Mucosa of stomach (tissue), 1 donor: Measurements from ENCODE around the gene NATD1.

Source experiments
- H3K27me3 ChIP-seq: one replicate; pipeline ENCODE4 v1.7.0; 2013; ENCODE audit warnings: mild to moderate bottlenecking, low read length; ENCODE audit not compliant: control insufficient read depth, insufficient read depth
- H3K36me3 ChIP-seq: one replicate; pipeline ENCODE4 v1.7.0; 2013; ENCODE audit warnings: low read length; ENCODE audit not compliant: control insufficient read depth, insufficient read depth
- H3K4me1 ChIP-seq: one replicate; pipeline ENCODE4 v1.7.0; 2013; ENCODE audit warnings: mild to moderate bottlenecking, low read length; ENCODE audit not compliant: control insufficient read depth, insufficient read depth
- H3K4me3 ChIP-seq: one replicate; pipeline ENCODE4 v1.7.0; 2013; ENCODE audit warnings: low read length
- H3K9ac ChIP-seq: one replicate; pipeline ENCODE4 v1.7.0; 2013; ENCODE audit warnings: mild to moderate bottlenecking, low read length, moderate library complexity
- H3K9me3 ChIP-seq: one replicate; pipeline ENCODE4 v1.7.0; 2013; ENCODE audit warnings: mild to moderate bottlenecking, low read length, moderate library complexity; ENCODE audit not compliant: control insufficient read depth
- donor health status: Pancreatic carcinoma.

Gene NATD1

GRCh38 chr17:21246698-21247097 lies 6.5 kb downstream of the NATD1 start:
- Histone ChIP-seq H3K4me1 (no peaks in the 10 kb centered on the region), H3K9ac (no peak overlapping the region)

GRCh38 chr17:21245639-21246084 lies 7.5 kb downstream of the NATD1 start:
- H3K4me1 ChIP-seq, result no peaks in the 10 kb centered on the region
- no peaks in the 10 kb centered on the region for H3K36me3 ChIP-seq
- no peaks in the 10 kb centered on the region for H3K27me3 ChIP-seq
- H3K9ac ChIP-seq, result no peak overlapping the region
- no peaks in the 10 kb centered on the region for H3K9me3 ChIP-seq
- no peak overlapping the region for H3K4me3 ChIP-seq

More at GRCh38 chr17:21246698-21247097, 6.5 kb downstream of the NATD1 start:
- H3K9me3 ChIP-seq, result no peaks in the 10 kb centered on the region
- H3K27me3 ChIP-seq, result no peaks in the 10 kb centered on the region
- no peak overlapping the region for H3K4me3 ChIP-seq
- no peaks in the 10 kb centered on the region for H3K36me3 ChIP-seq

GRCh38 chr17:21243516-21244303 lies 9.5 kb downstream of the NATD1 start:
- H3K4me3 ChIP-seq, result no peak overlapping the region
- H3K4me1 ChIP-seq, result no peaks in the 10 kb centered on the region
- H3K36me3 ChIP-seq, result no peaks in the 10 kb centered on the region
- H3K27me3 ChIP-seq, result no peaks in the 10 kb centered on the region
- no peak overlapping the region for H3K9ac ChIP-seq
- no peaks in the 10 kb centered on the region for H3K9me3 ChIP-seq

- H3K9ac ChIP-seq, result no peak overlapping the region
- no peaks in the 10 kb centered on the region for H3K27me3 ChIP-seq
- no peak overlapping the region for H3K4me3 ChIP-seq
- no peaks in the 10 kb centered on the region for H3K4me1 ChIP-seq
- no peaks in the 10 kb centered on the region for H3K9me3 ChIP-seq
- H3K36me3 ChIP-seq, result no peaks in the 10 kb centered on the region
Observed at GRCh38 chr17:21242780-21243515, 10.3 kb downstream of the NATD1 start.

- Histone ChIP-seq H3K9ac (no peak overlapping the region), H3K4me3 (no peak overlapping the region), H3K36me3 (no peaks in the 10 kb centered on the region), H3K9me3 (no peaks in the 10 kb centered on the region), H3K27me3 (no peaks in the 10 kb centered on the region), H3K4me1 (no peaks in the 10 kb centered on the region)
Observed at GRCh38 chr17:21242026-21242697, 11.0 kb downstream of the NATD1 start.

- no peak overlapping the region for H3K4me3 ChIP-seq
- no peaks in the 10 kb centered on the region for H3K36me3 ChIP-seq
- no peaks in the 10 kb centered on the region for H3K27me3 ChIP-seq
- no peaks in the 10 kb centered on the region for H3K9me3 ChIP-seq
- H3K9ac ChIP-seq, result no peak overlapping the region
- no peaks in the 10 kb centered on the region for H3K4me1 ChIP-seq
Observed at GRCh38 chr17:21241564-21241963, 11.6 kb downstream of the NATD1 start.

GRCh38 chr17:21240369-21241055 lies 12.7 kb downstream of the NATD1 start:
- no peaks in the 10 kb centered on the region for H3K27me3 ChIP-seq
- H3K9ac ChIP-seq, result no peak overlapping the region
- H3K36me3 ChIP-seq, result no peaks in the 10 kb centered on the region
- no peak overlapping the region for H3K4me3 ChIP-seq
- no peaks in the 10 kb centered on the region for H3K4me1 ChIP-seq
- H3K9me3 ChIP-seq, result no peaks in the 10 kb centered on the region

GRCh38 chr17:21239680-21240368 lies 13.4 kb downstream of the NATD1 start:
- no peaks in the 10 kb centered on the region for H3K4me1 ChIP-seq
- no peaks in the 10 kb centered on the region for H3K9me3 ChIP-seq
- no peaks in the 10 kb centered on the region for H3K36me3 ChIP-seq
- no peak overlapping the region for H3K4me3 ChIP-seq
- no peak overlapping the region for H3K9ac ChIP-seq
- H3K27me3 ChIP-seq, result no peaks in the 10 kb centered on the region

- H3K4me1 ChIP-seq, result no peaks in the 10 kb centered on the region
- no peaks in the 10 kb centered on the region for H3K27me3 ChIP-seq
- no peak overlapping the region for H3K4me3 ChIP-seq
- no peak overlapping the region for H3K9ac ChIP-seq
- H3K36me3 ChIP-seq, result no peaks in the 10 kb centered on the region
- H3K9me3 ChIP-seq, result no peaks in the 10 kb centered on the region
Observed at GRCh38 chr17:21235921-21236320, 17.3 kb downstream of the NATD1 start.

- Histone ChIP-seq H3K4me3 (no peak overlapping the region), H3K9ac (no peak overlapping the region), H3K9me3 (no peaks in the 10 kb centered on the region), H3K27me3 (no peaks in the 10 kb centered on the region), H3K4me1 (no peaks in the 10 kb centered on the region), H3K36me3 (no peaks in the 10 kb centered on the region)
Observed at GRCh38 chr17:21233581-21234347, 19.4 kb downstream of the NATD1 start.
